ENCODE results near the gene ITM2C.

The ITM2C gene

GRCh38 chr2:230872151-230872967, 7.6 kb downstream of the ITM2C start:
- DNase-seq (ENCODE audit: low read depth, low spot score) = no peak
- H3K4me3 ChIP-seq (ENCODE audit: low read depth, low read length) = no peak overlapping the region
- TF ChIP-seq CTCF (IDR thresholded peaks at IDR 0.05; ENCODE audit: low read depth, low read length) = no peak
- in situ Hi-C loops (cut with HindIII; ENCODE audit: low sequenced_read_pairs) = no loop called here

GRCh38 chr2:230872968-230873660, 8.4 kb downstream of the ITM2C start:
- no peak for DNase-seq (ENCODE audit: low read depth, low spot score)
- no peak for TF ChIP-seq CTCF (IDR thresholded peaks at IDR 0.05; ENCODE audit: low read depth, low read length)

GRCh38 chr2:230873661-230874401, 9.1 kb downstream of the ITM2C start:
- in situ Hi-C loops (cut with HindIII; ENCODE audit: low sequenced_read_pairs) = no loop called here
- H3K4me3 ChIP-seq (ENCODE audit: low read depth, low read length) = no peak overlapping the region
- TF ChIP-seq CTCF (IDR thresholded peaks at IDR 0.05; ENCODE audit: low read depth, low read length) = no peak
- DNase-seq (ENCODE audit: low read depth, low spot score) = no peak

More at GRCh38 chr2:230872968-230873660, 8.4 kb downstream of the ITM2C start:
- in situ Hi-C loops (cut with HindIII; ENCODE audit: low sequenced_read_pairs) = no loop called here
- H3K4me3 ChIP-seq (ENCODE audit: low read depth, low read length) = no peak overlapping the region

GRCh38 chr2:230874456-230874855, 9.7 kb downstream of the ITM2C start:
- TF ChIP-seq CTCF (IDR thresholded peaks at IDR 0.05; ENCODE audit: low read depth, low read length) = no peak
- DNase-seq (ENCODE audit: low read depth, low spot score) = no peak
- in situ Hi-C loops (cut with HindIII; ENCODE audit: low sequenced_read_pairs) = no loop called here
- H3K4me3 ChIP-seq (ENCODE audit: low read depth, low read length) = no peak overlapping the region

GRCh38 chr2:230874876-230875275, 10.1 kb downstream of the ITM2C start:
- in situ Hi-C loops (cut with HindIII; ENCODE audit: low sequenced_read_pairs) = no loop called here
- no peak for DNase-seq (ENCODE audit: low read depth, low spot score)
- no peak overlapping the region for H3K4me3 ChIP-seq (ENCODE audit: low read depth, low read length)
- no peak for TF ChIP-seq CTCF (IDR thresholded peaks at IDR 0.05; ENCODE audit: low read depth, low read length)

All from astrocyte of the spinal cord (primary cell).